NCI-H748 treated with DMSO at 0.1 percent for 48 hours (cell line): Measurements from ENCODE around the gene TMEM114.

Experiments used
- DNase-seq: peaks from one replicate; lab custom pipeline; 2025; lab: John Stamatoyannopoulos, UW

TMEM114 gene

DNA sequence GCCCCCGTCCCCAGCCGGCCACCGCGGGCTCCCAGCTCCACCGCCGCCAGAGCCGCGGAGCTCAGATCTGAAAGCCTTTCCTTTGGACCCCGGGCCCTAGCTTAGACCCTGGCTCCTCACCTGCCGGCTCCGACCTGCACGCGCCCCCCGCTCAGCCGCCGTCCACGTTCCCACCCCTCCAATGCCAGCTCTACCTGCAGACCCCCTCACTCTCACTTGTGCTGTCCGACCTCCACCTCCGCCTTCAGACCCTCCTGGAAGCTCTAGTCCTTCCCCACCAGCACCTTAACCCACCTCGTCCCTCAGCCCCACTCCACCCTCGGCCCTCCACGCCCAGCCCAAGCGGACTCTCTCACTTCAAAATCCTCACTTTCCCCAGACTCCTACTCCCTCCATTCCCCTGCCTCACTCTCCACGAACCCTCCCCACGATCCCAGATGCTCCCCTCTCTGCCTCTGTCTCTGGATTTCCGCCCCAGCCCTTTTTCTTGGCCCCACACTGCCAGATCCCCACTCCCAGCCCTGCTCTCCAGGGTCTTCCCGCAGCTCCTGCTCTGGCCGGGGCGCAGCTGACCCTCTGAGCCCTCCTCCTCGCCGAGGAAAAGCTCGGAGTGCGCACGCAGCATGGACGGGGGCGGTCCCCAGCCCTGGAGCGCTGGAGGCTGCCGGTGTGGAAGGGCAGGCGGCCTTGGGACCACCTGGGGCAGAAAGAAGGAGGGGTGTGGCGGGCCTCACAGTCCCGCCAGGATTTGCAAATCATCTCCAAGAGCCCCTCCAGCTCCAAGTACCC is at the start of gene TMEM114:
TSS of gene TMEM114 (minus strand) at position 612 of the 789 bp plus-strand sequence. CDS start 673 bp downstream, outside the sequence.
- DNase-seq: no peak

DNA sequence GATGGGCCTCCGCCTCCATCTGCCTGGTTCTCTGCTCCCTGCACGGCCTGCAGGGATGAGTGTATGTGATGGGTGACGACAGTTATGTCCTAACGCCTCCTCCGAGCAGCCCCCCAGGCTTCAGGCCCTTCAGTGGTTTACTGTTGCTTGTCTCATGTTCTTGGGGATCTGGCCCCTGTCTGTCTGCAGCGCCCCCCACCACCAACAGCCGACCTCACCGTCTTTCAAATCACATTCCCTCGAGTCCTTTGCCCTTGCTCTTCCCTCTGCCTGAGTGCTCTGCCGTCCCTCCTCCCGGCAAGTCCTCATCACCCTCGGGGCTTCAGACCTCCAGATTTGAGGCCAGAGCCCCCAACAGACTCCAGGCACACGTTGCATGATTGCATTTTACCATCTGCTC is 49.4 kb upstream of the TMEM114 start:
- DNase-seq: no peak

DNA sequence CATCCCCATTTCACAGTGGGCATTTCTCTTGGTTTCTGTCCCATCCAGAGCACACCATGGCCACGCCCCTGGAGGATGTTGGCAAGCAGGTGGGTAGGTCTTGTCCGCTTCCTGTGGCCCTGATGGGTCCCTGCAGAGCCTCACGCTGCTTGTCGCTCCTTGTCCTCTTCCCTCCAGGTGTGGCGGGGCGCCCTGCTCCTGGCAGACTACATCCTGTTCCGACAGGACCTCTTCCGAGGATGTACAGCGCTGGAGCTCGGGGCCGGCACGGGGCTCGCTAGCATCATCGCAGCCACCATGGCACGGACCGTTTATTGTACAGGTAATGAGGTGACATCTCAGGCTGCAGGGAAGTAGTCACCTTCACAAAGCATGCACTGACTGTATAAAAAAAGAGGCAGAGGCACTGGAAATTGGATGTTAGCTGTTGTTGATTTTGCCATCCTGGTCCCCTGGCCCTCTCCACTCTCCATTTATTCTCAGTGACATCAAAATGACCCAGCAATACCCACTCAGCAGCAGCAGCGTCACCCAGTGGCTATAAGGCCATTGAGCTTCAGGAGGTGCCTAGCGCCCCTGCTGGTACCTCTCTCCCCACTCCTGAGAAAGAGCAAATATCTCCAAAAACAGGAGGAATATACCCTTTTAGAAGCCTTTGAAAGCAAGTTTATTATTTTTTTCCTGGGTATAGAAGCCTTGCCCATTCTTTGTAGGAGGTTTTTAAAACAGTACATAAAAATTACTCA is 44.9 kb upstream of the TMEM114 start:
- no peak for DNase-seq

DNA sequence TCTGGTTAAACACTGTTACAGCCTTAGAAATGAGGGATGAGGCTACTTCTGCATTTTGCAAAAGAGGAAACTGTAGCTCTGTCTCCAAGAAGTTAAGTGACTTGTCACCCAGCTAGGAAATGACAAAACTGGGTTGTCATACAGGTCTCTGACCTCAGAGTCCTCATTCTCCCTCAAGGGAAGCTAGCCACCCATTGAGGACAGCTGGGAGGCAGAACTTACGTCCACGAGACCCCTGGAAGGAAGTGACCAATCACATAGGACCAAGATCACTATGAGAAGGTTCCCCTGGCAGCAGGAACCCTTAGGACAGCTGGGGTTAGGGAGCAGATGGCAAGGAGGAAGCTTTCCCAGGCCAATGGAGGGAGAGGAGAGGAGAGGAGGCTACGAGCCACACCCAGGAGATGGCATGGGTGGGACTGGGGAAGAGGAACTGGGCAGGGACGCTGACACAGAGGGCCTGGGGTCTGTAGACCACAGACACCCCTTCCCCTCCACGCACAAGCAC is 42.4 kb upstream of the TMEM114 start:
- no peak for DNase-seq

DNA sequence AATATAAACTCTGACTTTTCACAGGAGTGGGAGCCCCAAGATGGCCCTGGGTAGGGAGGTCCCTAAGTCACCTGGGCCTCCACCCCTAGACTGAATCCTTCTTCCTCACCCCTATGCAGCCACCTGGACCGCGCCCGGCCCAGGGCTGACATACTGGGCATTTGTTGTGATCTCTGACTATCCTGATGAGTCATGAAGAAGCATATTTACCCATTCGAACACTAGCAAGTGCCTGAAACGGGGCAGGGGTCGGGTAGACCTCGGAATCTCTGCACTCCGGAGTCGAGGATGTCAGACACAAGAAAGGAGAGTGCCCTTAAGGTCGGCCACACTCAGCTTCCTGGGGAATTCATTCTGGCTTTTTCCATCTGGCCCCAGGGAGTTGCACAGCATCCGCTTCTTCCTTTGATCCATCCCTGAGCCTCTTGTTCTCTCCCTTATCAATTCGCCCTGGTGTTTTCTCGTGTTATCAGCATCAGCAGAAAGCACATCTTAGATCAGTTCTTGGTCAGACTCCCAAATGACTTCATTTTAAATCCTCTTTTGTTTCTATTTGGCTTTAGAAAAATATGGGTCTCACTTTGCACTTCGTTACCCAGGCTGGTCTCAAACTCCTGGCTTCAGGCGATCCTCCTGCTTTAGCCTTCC is 41.6 kb upstream of the TMEM114 start:
- DNase-seq: no peak

DNA sequence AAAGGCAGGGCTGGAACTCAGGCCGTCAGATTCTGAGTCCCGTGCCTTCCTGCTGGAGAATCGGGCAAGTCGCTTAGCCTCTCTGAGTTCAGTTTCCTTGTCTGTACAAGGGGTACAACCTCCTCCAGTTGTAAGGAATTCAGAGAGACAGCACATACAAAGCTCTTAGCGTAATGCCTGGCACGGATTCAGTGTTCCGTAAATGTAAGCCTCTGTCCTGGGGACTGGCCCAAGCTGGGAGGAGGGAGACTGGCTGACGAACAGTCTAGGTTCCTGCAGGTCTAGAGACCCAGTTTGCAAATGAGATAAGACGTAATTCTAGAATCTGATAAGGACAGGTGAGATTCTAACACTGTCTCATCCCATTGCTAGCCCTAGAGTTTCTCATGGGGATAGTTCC is 41.1 kb upstream of the TMEM114 start:
- no peak for DNase-seq

DNA sequence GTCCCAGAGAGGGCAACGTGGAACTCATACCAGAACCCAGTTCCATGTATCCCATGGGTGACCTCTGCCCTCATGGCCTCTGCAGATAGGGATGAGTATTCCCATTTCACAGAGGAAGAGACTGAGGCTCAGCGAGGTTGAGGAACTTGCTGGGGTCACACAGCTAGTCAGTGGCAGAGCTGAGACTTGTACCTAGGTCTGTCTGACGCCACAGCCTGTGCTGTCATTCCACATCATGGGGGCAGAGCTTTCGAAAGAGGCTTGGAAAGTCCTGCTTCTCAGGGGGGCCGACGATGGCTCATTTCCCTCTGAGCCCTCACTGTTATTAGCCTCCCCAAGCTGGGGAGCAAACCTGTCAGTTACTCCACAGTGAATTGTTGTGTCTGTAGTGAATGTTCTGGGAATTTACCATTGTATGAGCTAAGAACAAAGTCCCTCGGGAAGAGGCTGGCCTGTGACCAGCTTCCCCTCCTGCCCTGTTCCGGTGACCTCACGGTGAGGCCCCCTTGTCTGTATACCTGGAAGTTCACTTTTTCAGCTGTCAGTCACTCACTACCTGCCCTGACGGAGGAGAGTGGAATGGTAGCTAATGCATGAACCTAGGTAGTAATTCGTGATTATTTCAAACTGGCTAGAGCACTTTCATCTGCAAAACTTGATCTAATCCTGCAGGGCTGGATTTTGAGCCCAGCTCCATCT is 40.1 kb upstream of the TMEM114 start:
- DNase-seq: no peak

DNA sequence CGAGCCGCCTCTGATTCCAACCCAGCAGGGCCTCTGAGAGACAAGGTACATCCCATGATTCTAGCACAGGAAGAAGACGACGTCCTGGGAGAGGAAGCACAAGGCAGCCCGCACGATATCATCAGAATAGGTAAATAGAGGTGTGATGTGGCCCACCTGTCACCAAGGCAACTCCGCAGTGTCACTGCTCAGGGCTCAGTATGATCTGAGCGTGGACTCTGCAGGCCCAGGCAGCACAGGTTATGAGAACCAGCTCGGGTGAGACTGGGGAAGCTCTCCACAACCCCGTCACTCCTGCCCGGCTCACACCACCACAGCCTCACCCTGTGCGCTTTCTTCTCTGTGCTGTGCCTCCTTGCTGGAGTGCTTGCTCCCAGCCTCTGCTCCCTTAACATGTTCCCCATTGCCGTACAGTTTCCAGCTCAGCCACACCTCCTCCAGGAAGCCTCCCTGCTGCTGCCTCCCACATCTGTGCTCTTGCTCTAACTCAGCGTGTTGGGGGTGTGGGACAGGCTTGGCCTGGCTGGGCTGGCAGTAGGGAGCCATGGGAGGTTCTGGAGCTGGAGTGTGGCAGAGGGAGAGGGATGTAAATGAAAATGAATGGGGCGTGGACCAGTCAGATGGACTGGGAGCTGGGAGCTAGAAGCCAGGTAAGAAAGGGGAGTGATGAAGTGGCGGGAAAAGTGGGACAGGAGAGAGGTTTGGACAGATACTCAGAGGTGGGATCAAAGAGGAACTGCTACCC is 38.8 kb upstream of the TMEM114 start:
- no peak for DNase-seq

DNA sequence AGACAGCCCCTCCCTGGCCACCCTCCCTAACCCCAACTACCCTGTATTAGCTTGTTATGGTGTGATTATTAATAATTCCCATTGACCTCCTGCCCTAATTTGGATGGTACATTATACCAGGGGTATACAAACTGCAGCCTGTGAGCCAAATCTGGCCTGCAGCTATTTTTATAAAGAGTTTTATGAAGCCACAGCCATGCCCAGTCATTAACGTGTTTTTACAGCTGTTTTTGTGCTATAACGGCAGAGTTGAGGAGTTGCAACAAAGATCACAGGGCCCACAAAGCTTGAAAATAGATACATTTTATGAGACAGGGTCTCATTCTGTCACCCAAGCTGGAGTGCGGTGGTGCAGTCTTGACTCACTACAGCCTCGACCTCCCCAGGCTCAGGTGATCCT is 37.1 kb upstream of the TMEM114 start:
- DNase-seq: no peak

DNA sequence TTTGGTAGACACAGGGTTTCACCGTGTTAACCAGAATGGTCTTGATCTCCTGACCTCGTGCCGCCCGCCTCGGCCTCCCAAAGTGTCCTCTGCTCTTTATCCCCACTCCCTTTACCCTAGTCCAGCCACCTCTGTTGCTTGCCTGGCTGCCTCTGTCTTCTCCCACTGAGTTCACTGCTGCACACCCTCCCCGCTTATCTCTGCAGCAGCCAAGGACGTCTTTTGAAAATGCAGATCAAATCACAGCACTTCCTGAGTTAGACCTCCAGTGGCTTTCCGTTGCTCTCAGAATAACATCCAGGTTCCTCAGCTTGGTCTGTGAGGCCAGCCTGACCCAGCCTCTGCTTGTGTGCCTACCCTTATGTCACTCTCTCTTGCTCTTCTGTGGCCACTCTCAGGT is 36.6 kb upstream of the TMEM114 start:
- no peak for DNase-seq

DNA sequence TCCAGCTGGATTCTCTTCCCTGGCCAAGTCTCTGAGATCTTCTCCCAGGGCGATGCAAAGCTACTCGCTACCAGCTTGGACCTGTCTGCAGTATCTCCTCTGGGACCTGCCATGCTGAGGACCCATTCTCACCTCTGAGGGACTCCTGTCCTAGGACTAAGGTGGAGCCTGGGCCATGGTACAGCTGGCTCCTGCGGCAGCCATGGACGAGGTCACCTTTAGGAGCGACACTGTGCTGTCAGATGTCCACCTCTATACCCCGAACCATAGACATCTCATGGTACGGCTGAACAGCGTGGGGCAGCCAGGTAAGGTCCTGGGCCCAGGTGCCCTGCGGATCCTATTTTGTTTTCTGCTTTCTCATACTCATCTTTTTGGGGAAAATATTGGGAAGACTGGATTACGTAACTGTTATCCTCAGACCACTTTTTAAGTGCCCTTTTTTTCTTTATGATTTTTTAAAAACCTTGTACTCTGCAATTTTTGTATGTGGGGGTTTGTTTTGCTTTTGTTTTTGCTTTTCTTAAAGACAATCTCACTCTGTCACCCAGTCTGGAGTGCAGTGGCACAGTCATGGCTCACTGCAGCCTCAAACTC is 35.3 kb upstream of the TMEM114 start:
- no peak for DNase-seq

DNA sequence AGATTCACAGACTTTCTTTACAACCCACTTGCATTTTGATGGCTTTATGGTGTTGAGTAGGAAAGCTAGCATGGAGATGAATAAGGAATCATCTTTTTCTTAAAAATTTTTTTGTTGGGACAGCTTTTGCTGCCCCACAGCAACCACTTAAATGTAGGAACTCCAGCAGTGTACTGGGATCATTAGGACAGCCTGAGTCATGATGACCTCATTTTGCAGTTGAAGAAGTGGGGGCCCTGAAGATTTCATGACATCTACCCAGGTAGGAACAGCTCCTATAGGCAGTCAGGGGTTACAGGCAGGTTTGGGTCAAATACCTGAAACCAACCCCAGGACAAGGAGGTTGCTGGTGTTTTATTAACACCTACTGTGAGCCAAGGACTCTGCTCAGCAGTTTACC is 33.3 kb upstream of the TMEM114 start:
- no peak for DNase-seq

DNA sequence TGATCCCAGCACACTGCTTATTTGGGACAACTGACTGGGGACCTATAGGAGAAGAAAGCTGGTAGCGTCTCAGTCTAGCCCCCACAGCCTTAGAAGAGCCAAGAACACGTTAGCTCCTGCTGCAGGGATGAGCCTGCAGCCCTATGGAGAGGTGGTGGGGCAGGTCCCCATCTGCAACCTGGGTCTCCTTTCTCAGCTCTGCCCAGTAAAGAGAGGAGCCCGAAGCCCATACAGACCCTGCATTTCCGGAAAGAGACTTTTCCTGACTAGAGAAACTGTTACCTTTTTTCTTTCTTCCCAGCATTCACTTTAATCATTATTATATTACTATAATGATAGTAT is 32.0 kb upstream of the TMEM114 start:
- DNase-seq: no peak

DNA sequence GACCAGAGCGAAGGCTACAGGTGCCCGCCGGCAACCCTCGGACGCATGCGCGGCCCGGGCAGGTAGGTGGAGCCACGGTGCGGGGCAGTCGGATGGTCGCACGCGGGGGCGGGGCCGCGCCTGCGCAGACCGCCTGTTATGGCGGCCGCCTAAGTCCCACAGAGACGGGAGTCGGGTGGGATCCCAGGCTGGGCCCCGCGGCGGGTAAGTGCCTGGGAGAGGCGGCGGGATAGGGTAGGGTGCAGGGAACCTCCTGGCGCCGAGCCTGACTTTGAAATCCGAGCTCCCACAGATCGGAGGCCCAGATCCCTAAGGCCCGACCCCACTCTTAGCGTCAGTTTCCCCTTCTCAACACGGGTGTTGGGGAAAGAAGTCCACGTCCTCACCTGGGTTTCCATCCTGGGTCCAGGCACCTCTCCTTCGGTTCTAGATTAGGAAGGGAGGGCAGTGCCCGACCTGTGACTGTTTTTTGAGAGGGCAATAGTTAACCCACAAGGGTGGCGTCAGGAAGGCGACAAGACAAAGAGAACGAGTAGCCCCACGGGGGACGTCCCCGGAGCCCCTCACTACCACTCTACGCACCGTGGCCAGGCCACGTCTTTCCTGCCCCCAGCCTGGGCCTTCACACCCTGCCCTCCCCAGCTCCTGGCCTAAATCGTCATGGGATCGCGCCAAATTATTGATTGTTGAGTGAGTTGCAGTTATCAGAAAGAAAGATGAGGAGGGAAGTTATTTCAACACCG is 31.4 kb upstream of the TMEM114 start, which contains the start of gene METTL22:
TSS of gene METTL22 (plus strand) at position 127 of the 743 bp plus-strand sequence. CDS start 3,968 bp downstream, outside the sequence.
- DNase-seq: peak; percentile 68

DNA sequence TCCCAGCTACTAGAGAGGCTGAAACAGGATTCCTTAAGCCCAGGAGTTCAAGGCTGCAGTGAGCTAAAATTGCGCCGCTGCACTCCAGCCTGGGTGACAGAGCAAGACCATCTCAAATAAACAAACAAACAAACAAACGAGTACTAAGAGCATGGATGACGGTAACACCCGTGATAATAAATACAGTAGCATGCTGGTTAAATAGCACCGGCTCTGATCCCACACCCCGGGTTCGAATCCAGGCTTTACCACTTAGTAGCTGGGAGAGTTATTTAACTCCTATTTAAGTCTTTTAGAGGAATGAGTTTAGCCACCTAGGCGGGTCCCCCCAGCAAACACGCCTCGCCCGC is 30.9 kb upstream of the TMEM114 start:
- DNase-seq: no peak

DNA sequence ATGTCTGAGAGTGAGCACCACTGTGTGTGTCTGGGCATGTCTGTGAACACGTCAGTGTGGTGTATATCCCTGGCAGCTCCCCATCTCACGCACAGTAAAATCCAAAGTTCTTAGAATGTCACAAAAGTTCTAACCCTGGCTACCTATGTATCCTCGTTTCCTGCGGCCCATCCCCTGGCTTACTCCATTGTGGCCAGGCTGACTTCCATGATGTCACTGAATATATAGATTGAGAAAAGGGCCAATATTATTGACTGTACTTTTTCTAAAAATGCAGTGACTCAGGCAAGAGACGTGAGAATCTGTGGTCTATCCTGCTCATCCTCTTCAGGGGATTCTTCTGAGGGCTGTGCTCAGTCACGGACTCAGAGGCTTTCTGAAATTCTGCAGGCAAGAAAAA is 30.2 kb upstream of the TMEM114 start:
- no peak for DNase-seq

DNA sequence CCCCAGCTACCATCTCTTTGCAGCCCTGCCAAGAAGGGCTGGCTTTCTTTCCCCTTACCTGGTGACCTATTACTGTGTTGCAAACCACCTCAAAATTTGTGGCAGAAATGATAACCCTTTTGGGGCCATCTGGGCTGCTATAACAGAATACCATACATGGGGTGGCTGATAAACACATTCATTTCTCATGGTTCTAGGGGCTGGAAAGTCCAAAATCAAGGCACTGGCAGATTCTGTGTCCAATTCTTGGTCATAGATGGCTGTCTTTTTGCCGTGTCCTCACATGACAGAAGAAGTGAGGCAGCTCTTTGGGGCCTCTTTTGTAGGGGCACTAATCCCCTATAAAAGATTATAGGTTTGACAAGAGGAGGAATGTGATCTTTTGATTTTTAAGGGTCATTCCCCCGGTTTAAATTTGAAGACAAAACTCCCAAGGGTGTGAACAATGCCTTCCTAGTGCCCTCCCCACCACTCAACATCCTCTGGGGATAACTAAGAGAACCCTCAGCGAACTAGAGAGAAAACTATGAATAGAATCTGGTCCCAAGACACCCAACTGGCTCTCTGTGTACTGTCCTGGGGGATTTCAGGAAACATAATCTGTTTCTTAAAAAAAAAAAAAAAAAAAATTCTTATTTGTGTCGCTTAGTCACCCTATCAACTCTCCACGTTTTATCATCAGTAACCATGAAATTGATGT is 29.5 kb upstream of the TMEM114 start:
- no peak for DNase-seq

DNA sequence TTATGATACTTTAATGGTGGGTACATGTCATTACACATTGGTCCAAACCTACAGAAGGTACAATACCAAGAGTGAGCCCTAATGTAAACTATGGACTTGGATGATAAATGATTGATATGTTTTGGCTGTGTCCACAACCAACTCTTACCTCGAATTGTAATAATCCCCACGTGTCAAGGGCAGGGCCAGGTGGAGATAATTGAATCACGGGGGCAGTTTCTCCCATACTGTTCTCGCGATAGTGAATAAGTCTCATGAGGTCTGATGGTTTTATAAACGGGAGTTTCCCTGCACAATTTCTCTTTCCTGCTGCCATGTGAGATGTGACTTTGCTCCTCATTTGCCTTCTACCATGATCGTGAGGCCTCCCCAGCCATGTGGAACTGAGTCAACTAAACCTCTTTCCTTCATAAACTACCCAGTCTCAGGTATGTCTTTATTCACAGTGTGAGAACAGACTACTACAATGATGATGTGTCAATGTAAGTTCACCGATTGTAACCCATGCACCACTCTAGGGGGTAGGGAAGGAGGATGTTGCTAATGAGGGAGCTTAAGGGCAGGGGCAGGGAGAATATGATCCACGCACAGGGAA is 24.2 kb upstream of the TMEM114 start:
- no peak for DNase-seq

DNA sequence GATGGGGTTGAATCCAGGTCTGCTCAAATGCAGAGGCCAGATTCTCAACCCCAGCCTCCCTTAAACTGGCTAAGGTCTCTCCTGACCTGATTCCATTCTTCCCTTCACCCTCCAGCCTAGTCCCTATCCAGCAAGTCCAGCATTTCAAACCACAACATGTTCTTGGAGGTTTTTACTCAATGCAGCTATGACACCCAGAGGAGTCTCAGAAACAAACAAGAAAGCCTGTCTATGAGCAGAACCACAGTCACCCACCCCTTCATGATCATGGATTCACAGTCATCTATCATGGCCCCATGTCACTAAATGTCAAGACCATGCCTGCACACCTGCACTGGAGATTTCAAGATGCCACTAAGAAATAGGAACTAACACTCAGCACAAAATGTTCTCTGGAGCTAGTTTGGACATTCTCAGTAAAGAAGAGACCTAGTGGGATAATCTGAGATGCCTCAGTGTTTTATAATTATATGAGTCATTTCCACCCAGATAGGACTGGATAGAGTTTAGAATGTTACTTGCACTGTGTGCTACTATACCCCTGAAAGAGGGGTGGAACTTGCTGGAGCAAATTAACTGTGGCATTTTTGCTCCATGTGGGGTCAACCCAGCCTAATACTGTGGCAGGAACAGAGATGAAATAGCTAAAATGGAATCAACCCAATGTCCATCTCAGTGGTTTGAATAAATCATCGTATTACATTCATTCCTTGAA is 21.7 kb upstream of the TMEM114 start:
- DNase-seq: no peak
